Colonic mucosa (tissue), 4 donors: Measurements from ENCODE around the gene FREM2. TPM values are rescaled to one million over a fixed set of nuclear protein-coding genes. Genes with fewer than 3 reads are reported as not detected.

ENCODE experiments used
- DNase-seq: peaks from one replicate; pipeline ENCODE4 v3.0.0-alpha.2; 2020
- H3K27ac ChIP-seq: fragments of 200-600 bp; one replicate; pipeline ENCODE4 v1.8.0; 2021
- H3K27me3 ChIP-seq: fragments of 200-600 bp; one replicate; pipeline ENCODE4 v1.8.0; 2021
- H3K36me3 ChIP-seq: fragments of 200-600 bp; one replicate; pipeline ENCODE4 v1.8.0; 2021
- H3K4me1 ChIP-seq: fragments of 200-600 bp; one replicate; pipeline ENCODE4 v1.8.0; 2021; ENCODE audit warnings: mild to moderate bottlenecking
- H3K4me3 ChIP-seq: fragments of 200-600 bp; one replicate; pipeline ENCODE4 v1.8.0; 2021
- H3K9ac ChIP-seq, 2 donors: one replicate each; pipeline ENCODE4 v1.7.0; 2013; ENCODE audit warnings: control low read depth in 2 of 2, low read depth in 2 of 2, low read length in 2 of 2
- H3K9me3 ChIP-seq: fragments of 200-600 bp; one replicate; pipeline ENCODE4 v1.8.0; 2021
- intact Hi-C: fragments of 100-400 bp; cut with DNase I; formaldehyde crosslinking; loops from one replicate; pipeline ENCODE4 v1.14.1; 2022
- total RNA-seq, 2 donors: library from RNA; stranded (reverse); fragmentation: NEBNext Ultra II Directional in 1 of 2; extraction: Animal tissue kit (Norgen Biotek cat#: 25700) in 1 of 2; gene quantifications; one replicate each; pipeline ENCODE4 v1.2.1, GENCODE V29; 2021
- TF ChIP-seq, protein P1 (sequence below): fragments of 200-600 bp; IDR thresholded peaks from one replicate; pipeline ENCODE4 v1.8.0; 2022; ENCODE audit warnings: antibody characterized with exemption, mild to moderate bottlenecking
- donor health status: healthy.
- donor health status: DM: no; HTN: no; CAD: no.
- donor health status: DM: no; HTN: no; CAD: no.

FREM2 gene
- total RNA-seq, 2 donors from 2014 or later: 0.86 to 1.1 TPM

DNA sequence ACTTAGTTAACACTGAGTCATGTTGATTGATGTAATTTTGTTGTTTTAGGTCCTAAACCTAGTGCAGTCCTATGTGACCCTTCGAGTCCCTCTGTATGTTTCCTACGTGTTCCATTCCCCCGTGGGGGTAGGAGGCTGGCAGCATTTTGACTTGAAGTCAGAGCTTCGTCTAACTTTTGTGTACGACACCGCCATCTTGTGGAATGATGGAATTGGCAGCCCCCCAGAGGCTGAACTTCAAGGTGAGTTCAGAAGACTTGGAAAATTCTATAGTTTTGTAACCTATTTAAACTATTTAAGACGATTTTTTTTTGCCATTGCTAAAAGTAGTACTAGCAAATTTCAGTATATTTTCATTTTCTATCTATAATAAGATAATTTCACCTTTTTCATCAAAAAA, 185.8 kb downstream of the FREM2 start:
- intact Hi-C loops: no loop called here
- Histone ChIP-seq H3K27me3 (no peaks in the 10 kb centered on the region), H3K27ac (no peak overlapping the region), H3K4me1 (no peaks in the 10 kb centered on the region), H3K4me3 (no peak overlapping the region), H3K9ac (no peak overlapping the region), H3K9me3 (no peaks in the 10 kb centered on the region), H3K36me3 (no peaks in the 10 kb centered on the region)
- no peak for DNase-seq
- TF ChIP-seq, protein P1, sequence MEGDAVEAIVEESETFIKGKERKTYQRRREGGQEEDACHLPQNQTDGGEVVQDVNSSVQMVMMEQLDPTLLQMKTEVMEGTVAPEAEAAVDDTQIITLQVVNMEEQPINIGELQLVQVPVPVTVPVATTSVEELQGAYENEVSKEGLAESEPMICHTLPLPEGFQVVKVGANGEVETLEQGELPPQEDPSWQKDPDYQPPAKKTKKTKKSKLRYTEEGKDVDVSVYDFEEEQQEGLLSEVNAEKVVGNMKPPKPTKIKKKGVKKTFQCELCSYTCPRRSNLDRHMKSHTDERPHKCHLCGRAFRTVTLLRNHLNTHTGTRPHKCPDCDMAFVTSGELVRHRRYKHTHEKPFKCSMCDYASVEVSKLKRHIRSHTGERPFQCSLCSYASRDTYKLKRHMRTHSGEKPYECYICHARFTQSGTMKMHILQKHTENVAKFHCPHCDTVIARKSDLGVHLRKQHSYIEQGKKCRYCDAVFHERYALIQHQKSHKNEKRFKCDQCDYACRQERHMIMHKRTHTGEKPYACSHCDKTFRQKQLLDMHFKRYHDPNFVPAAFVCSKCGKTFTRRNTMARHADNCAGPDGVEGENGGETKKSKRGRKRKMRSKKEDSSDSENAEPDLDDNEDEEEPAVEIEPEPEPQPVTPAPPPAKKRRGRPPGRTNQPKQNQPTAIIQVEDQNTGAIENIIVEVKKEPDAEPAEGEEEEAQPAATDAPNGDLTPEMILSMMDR: no peak

DNA sequence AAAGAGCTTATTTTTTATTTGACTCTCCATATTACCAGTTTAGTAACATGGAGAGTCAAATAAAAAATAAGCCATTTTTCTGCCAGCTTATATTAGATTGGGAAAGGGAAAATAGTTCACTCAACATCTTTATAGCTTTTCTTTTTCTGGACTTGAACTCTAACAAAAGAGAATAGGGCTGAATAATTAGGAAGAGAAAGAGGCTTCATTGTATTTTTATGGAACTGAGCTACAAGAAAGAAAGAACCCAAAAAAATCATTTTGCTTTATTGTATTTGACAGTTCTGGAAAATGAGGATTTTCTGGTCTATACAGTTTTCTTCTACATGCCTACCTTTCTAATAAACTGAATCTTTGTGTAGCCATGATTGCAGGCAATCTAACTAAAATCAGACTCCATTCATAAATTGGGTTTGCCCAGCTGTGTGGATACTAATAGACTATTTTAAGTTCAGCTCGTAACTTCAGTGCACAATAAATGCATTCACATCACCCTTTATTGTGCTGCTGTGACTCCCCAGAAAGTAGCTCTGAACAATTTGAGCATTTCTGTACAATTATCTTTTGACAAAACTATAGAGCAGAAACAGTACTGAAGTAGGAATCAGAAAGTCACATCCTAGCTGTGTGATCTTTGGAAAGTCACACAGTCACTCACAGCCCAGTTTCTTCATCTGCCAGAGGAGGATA, 188.5 kb downstream of the FREM2 start:
- Histone ChIP-seq H3K27ac (no peak overlapping the region), H3K9ac (no peak overlapping the region), H3K4me3 (no peak overlapping the region), H3K27me3 (no peaks in the 10 kb centered on the region), H3K9me3 (no peaks in the 10 kb centered on the region), H3K36me3 (no peaks in the 10 kb centered on the region), H3K4me1 (no peaks in the 10 kb centered on the region)
- DNase-seq: no peak
- intact Hi-C loops: no loop called here
- TF ChIP-seq, protein P1: no peak

DNA sequence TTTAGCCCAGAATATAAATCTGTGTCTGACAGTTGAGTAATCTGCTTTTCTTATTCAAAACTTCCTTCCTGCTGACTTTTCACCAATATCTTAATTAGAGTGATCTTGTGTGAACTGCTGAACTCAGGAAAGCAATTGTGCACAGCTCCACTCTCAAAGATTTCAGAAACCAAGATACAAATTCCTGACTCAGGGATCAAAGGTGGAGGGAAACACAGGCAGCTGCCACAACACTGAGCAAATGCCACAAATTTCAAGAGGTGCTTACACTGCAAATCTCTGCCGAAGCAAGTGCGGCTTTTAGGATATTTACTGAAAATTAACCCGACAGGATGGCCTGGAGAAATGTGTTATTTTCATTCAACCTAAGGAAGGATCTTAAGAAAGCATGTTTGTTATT, 192.4 kb downstream of the FREM2 start:
- Histone ChIP-seq H3K36me3 (no peaks in the 10 kb centered on the region), H3K9ac (no peak overlapping the region), H3K27me3 (no peaks in the 10 kb centered on the region), H3K27ac (no peak overlapping the region), H3K4me3 (no peak overlapping the region), H3K4me1 (no peaks in the 10 kb centered on the region), H3K9me3 (no peaks in the 10 kb centered on the region)
- DNase-seq: no peak
- intact Hi-C loops: no loop called here
- TF ChIP-seq, protein P1: no peak

DNA sequence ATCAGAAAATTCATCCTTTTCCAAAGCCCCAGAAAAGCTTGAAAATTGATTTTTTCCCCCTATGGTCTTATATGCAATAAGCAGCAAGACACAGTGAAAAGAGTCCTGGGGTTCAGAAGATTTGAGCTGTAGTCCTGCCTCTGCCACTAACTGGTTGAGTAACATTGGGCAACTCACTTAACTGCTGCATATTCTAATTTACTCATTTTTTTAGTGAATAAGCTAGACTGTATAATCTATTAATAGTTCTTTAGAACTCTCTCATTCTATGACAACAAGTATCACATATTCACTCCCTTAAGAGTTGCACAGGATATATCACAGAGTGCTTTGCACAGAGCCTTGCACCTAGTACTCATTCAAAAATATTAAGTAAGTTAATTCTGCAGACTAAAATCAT, 192.9 kb downstream of the FREM2 start:
- no peak overlapping the region for H3K27ac ChIP-seq
- no peak for DNase-seq
- no peak overlapping the region for H3K4me3 ChIP-seq
- H3K9me3 ChIP-seq: no peaks in the 10 kb centered on the region
- no peak overlapping the region for H3K9ac ChIP-seq
- TF ChIP-seq, protein P1: no peak
- H3K4me1 ChIP-seq: no peaks in the 10 kb centered on the region
- no peaks in the 10 kb centered on the region for H3K27me3 ChIP-seq
- no peaks in the 10 kb centered on the region for H3K36me3 ChIP-seq
- intact Hi-C loops: no loop called here

DNA sequence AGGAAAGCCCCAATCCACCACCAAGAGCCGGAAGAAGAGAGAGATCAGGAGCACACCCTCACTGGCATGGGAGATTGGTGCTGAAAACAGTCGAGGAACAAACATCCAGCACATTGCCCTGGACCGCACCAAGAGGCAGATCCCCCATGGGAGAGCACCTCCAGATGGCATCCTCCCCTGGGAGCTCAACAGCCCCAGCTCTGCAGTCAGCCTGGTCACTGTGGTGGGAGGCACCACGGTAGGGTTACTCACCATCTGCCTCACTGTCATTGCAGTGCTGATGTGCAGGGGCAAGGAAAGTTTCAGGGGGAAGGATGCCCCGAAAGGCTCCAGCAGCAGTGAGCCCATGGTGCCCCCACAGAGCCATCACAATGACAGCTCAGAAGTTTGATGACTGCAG, 193.5 kb downstream of the FREM2 start:
- no peak for DNase-seq
- Histone ChIP-seq H3K36me3 (no peaks in the 10 kb centered on the region), H3K27ac (no peak overlapping the region), H3K27me3 (no peaks in the 10 kb centered on the region), H3K4me1 (no peaks in the 10 kb centered on the region), H3K9ac (no peak overlapping the region), H3K9me3 (no peaks in the 10 kb centered on the region), H3K4me3 (no peak overlapping the region)
- intact Hi-C loops: no loop called here
- TF ChIP-seq, protein P1: no peak
